GM19468 (cell line): Measurements from ENCODE around the gene SMARCC1.

Experiments
- ATAC-seq: cut with Tn5 transposase; IDR thresholded peaks from one replicate; pipeline ENCODE4 v1.9.1; 2021; ENCODE audit warnings: mild to moderate bottlenecking, moderate library complexity, moderate number of reproducible peaks; ENCODE audit not compliant: unreplicated experiment; ENCODE audit errors: extremely low read depth

Gene SMARCC1

GRCh38 chr3:47603332-47603731 is 178.4 kb downstream of the SMARCC1 start:
- ATAC-seq: no peak

- no peak for ATAC-seq
These were observed 180.4 kb downstream of the SMARCC1 start for GRCh38 chr3:47601281-47601680.

- no peak for ATAC-seq
These were observed 186.9 kb downstream of the SMARCC1 start for GRCh38 chr3:47594792-47595191.

- ATAC-seq: no peak
These were observed 189.5 kb downstream of the SMARCC1 start for GRCh38 chr3:47592066-47592795.

GRCh38 chr3:47590216-47590615 is 191.5 kb downstream of the SMARCC1 start:
- no peak for ATAC-seq

GRCh38 chr3:47588587-47588986 is 193.1 kb downstream of the SMARCC1 start:
- ATAC-seq: no peak

- no peak for ATAC-seq
These were observed 193.6 kb downstream of the SMARCC1 start for GRCh38 chr3:47588053-47588452.

- ATAC-seq: no peak
These were observed 194.9 kb downstream of the SMARCC1 start for GRCh38 chr3:47586746-47587145.

GRCh38 chr3:47583320-47584075 is 198.2 kb downstream of the SMARCC1 start:
- ATAC-seq: no peak

GRCh38 chr3:47581835-47582234 is 199.9 kb downstream of the SMARCC1 start:
- no peak for ATAC-seq

- ATAC-seq: no peak
These were observed 200.3 kb downstream of the SMARCC1 start for GRCh38 chr3:47581422-47581821.

- ATAC-seq: no peak
These were observed 201.2 kb downstream of the SMARCC1 start for GRCh38 chr3:47580481-47580880.

GRCh38 chr3:47579875-47580274 is 201.8 kb downstream of the SMARCC1 start:
- no peak for ATAC-seq

GRCh38 chr3:47578691-47579632 is 202.7 kb downstream of the SMARCC1 start, which contains the start of gene CSPG5:
Gene CSPG5 (minus strand): TSS chr3:47578865. CDS start chr3:47578693, 172 bp downstream.
- no peak for ATAC-seq

- no peak for ATAC-seq
These were observed 203.5 kb downstream of the SMARCC1 start for GRCh38 chr3:47578119-47578632.

- no peak for ATAC-seq
These were observed 204.0 kb downstream of the SMARCC1 start for GRCh38 chr3:47577583-47578118.

GRCh38 chr3:47573190-47574172 is 208.2 kb downstream of the SMARCC1 start:
- no peak for ATAC-seq

- no peak for ATAC-seq
These were observed 210.1 kb downstream of the SMARCC1 start for GRCh38 chr3:47571391-47572175.
